B cell (primary cell): ENCODE data around the gene HMGB4.

Experiments
- EZH2 ChIP-seq: IDR thresholded peaks from 2 replicates; pipeline ENCODE4 v1.6.1; 2012; ENCODE audit warnings: borderline replicate concordance, low read depth, mild to moderate bottlenecking, moderate library complexity, low read length; ENCODE audit not compliant: insufficient read depth, poor library complexity, severe bottlenecking
- TF ChIP-seq, protein P1 (sequence below): fragments of 200-600 bp; IDR thresholded peaks from one replicate; pipeline ENCODE4 v1.8.0; 2022; ENCODE audit warnings: antibody characterized with exemption, mild to moderate bottlenecking

DNA sequence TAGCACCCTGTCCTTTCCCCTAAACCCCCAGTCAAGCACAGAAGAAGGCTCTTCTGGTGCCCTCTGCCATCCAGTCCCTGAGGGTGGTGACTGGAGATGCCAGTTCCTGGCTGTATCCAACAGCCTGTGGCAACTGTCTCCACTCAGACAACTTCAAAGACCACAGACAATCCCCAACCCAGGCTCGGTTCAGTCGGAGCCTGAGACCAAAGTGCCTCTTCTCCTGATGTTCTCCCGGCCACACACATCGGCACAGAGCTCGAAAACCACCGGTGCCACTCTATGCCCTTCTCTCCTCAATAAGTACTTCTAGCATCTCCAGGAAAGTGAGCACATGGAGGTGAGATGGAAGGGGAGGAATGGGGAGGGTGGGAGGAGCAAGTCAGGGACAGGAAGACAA lies 39.6 kb upstream of the HMGB4 start:
- TF ChIP-seq, protein P1, sequence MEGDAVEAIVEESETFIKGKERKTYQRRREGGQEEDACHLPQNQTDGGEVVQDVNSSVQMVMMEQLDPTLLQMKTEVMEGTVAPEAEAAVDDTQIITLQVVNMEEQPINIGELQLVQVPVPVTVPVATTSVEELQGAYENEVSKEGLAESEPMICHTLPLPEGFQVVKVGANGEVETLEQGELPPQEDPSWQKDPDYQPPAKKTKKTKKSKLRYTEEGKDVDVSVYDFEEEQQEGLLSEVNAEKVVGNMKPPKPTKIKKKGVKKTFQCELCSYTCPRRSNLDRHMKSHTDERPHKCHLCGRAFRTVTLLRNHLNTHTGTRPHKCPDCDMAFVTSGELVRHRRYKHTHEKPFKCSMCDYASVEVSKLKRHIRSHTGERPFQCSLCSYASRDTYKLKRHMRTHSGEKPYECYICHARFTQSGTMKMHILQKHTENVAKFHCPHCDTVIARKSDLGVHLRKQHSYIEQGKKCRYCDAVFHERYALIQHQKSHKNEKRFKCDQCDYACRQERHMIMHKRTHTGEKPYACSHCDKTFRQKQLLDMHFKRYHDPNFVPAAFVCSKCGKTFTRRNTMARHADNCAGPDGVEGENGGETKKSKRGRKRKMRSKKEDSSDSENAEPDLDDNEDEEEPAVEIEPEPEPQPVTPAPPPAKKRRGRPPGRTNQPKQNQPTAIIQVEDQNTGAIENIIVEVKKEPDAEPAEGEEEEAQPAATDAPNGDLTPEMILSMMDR = no peak
- no peak for TF ChIP-seq EZH2
